ENCODE results near the gene GRIA1. TPM values are rescaled to one million over a fixed set of nuclear protein-coding genes. Genes with fewer than 3 reads are reported as not detected.

GRIA1 gene
- total RNA-seq, 3 donors from 2014 or later, result 0.33 to 0.88 TPM; not detected in 1

DNA sequence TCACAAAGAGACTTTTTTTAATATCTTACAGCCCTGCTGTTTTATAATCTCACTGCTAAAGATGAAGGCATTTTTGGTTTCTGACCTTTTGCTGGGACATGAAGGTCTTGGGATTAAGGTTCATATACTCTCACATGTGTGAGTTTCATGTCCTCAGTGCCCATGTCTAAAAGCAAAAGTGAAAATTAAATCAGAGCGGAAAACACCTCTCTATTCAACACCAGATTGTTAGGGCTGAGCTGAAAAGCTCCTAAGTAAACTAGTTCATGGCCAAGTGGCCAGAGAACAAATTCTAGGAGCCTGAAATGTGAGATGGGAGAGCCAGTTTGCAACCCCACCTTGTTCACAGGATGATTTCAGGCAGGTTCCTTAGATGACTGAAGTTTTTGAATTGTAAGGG is 110.9 kb downstream of the GRIA1 start:
- Histone ChIP-seq H3K4me3 (no peak overlapping the region), H3K4me1 (no peaks in the 10 kb centered on the region), H3K27ac (no peak overlapping the region), H3K36me3 (no peaks in the 10 kb centered on the region), H3K27me3 (no peaks in the 10 kb centered on the region), H3K9me3 (no peaks in the 10 kb centered on the region)
- DNase-seq (ENCODE audit: low spot score in 2 of 2), result no peak
- intact Hi-C loops (cut with DNase I; ENCODE audit: low total_unique reads), result no loop called here
- TF ChIP-seq, protein P1, sequence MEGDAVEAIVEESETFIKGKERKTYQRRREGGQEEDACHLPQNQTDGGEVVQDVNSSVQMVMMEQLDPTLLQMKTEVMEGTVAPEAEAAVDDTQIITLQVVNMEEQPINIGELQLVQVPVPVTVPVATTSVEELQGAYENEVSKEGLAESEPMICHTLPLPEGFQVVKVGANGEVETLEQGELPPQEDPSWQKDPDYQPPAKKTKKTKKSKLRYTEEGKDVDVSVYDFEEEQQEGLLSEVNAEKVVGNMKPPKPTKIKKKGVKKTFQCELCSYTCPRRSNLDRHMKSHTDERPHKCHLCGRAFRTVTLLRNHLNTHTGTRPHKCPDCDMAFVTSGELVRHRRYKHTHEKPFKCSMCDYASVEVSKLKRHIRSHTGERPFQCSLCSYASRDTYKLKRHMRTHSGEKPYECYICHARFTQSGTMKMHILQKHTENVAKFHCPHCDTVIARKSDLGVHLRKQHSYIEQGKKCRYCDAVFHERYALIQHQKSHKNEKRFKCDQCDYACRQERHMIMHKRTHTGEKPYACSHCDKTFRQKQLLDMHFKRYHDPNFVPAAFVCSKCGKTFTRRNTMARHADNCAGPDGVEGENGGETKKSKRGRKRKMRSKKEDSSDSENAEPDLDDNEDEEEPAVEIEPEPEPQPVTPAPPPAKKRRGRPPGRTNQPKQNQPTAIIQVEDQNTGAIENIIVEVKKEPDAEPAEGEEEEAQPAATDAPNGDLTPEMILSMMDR (IDR thresholded peaks at IDR 0.05), result no peak
- no peak for TF ChIP-seq POLR2AphosphoS5 (IDR thresholded peaks at IDR 0.05)
- TF ChIP-seq POLR2A (IDR thresholded peaks at IDR 0.05), result no peak

- Histone ChIP-seq H3K27ac (no peak overlapping the region), H3K4me1 (no peaks in the 10 kb centered on the region), H3K4me3 (no peak overlapping the region), H3K27me3 (no peaks in the 10 kb centered on the region), H3K36me3 (no peaks in the 10 kb centered on the region), H3K9me3 (no peaks in the 10 kb centered on the region)
- DNase-seq (ENCODE audit: low spot score in 2 of 2), result no peak
- no peak for TF ChIP-seq POLR2AphosphoS5 (IDR thresholded peaks at IDR 0.05)
- TF ChIP-seq, protein P1 (IDR thresholded peaks at IDR 0.05), result no peak
- no peak for TF ChIP-seq POLR2A (IDR thresholded peaks at IDR 0.05)
- intact Hi-C loops (cut with DNase I; ENCODE audit: low total_unique reads), result no loop called here
Measured at GRCh38 chr5:153605386-153605785, 114.9 kb downstream of the GRIA1 start.

- intact Hi-C loops (cut with DNase I; ENCODE audit: low total_unique reads), result no loop called here
- TF ChIP-seq, protein P1 (IDR thresholded peaks at IDR 0.05), result no peak
- TF ChIP-seq POLR2A (IDR thresholded peaks at IDR 0.05), result no peak
- no peak for TF ChIP-seq POLR2AphosphoS5 (IDR thresholded peaks at IDR 0.05)
- H3K27ac ChIP-seq, result no peak overlapping the region
- no peaks in the 10 kb centered on the region for H3K36me3 ChIP-seq
- H3K27me3 ChIP-seq, result no peaks in the 10 kb centered on the region
- DNase-seq (ENCODE audit: low spot score in 2 of 2), result no peak
- H3K4me3 ChIP-seq, result no peak overlapping the region
- H3K9me3 ChIP-seq, result no peaks in the 10 kb centered on the region
- no peaks in the 10 kb centered on the region for H3K4me1 ChIP-seq
Measured at GRCh38 chr5:153610009-153610408, 119.5 kb downstream of the GRIA1 start.

GRCh38 chr5:153610811-153611210 is 120.3 kb downstream of the GRIA1 start:
- no peaks in the 10 kb centered on the region for H3K27me3 ChIP-seq
- H3K9me3 ChIP-seq, result no peaks in the 10 kb centered on the region
- no peak for DNase-seq (ENCODE audit: low spot score in 2 of 2)
- H3K36me3 ChIP-seq, result no peaks in the 10 kb centered on the region
- no peak for TF ChIP-seq POLR2AphosphoS5 (IDR thresholded peaks at IDR 0.05)
- TF ChIP-seq POLR2A (IDR thresholded peaks at IDR 0.05), result no peak
- intact Hi-C loops (cut with DNase I; ENCODE audit: low total_unique reads), result no loop called here
- no peak overlapping the region for H3K27ac ChIP-seq
- H3K4me1 ChIP-seq, result no peaks in the 10 kb centered on the region
- no peak overlapping the region for H3K4me3 ChIP-seq

GRCh38 chr5:153613144-153613543 is 122.7 kb downstream of the GRIA1 start:
- no peak overlapping the region for H3K4me3 ChIP-seq
- DNase-seq (ENCODE audit: low spot score in 2 of 2), result no peak
- H3K4me1 ChIP-seq, result no peaks in the 10 kb centered on the region
- intact Hi-C loops (cut with DNase I; ENCODE audit: low total_unique reads), result no loop called here
- H3K36me3 ChIP-seq, result no peaks in the 10 kb centered on the region
- H3K9me3 ChIP-seq, result no peaks in the 10 kb centered on the region
- H3K27ac ChIP-seq, result no peak overlapping the region
- no peaks in the 10 kb centered on the region for H3K27me3 ChIP-seq
- TF ChIP-seq, protein P1 (IDR thresholded peaks at IDR 0.05), result no peak
- TF ChIP-seq POLR2AphosphoS5 (IDR thresholded peaks at IDR 0.05), result no peak
- no peak for TF ChIP-seq POLR2A (IDR thresholded peaks at IDR 0.05)

DNA sequence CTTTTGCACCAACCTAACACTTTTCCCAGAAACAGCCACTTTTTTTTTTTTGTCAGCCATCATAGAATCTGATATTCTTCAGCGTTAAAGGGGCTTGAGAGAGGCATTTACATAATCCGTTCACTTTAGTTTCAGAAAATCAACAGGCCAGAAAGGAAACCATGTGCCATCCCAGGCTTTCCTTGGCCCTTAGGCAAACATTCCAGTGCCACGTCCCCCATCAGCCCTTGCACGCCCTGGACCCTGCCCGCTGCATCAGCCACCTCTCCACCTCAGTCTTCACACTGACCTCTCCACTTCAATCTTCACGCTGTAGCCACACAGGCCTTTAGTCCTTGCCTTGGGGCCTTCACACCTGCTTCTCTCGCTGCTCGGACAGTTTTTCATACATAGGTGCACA is 123.2 kb downstream of the GRIA1 start:
- TF ChIP-seq POLR2AphosphoS5 (IDR thresholded peaks at IDR 0.05), result no peak
- TF ChIP-seq, protein P1 (IDR thresholded peaks at IDR 0.05), result no peak
- TF ChIP-seq POLR2A (IDR thresholded peaks at IDR 0.05), result no peak
- H3K36me3 ChIP-seq, result no peaks in the 10 kb centered on the region
- no peak overlapping the region for H3K4me3 ChIP-seq
- intact Hi-C loops (cut with DNase I; ENCODE audit: low total_unique reads), result no loop called here
- H3K4me1 ChIP-seq, result no peaks in the 10 kb centered on the region
- H3K27ac ChIP-seq, result no peak overlapping the region
- H3K9me3 ChIP-seq, result no peaks in the 10 kb centered on the region
- DNase-seq (ENCODE audit: low spot score in 2 of 2), result no peak
- H3K27me3 ChIP-seq, result no peaks in the 10 kb centered on the region

Data from breast epithelium (tissue), 4 donors.